Fibroblast of skin of left biceps (primary cell): ENCODE measurements around the gene EZH2.

Source experiments
- DNase-seq, 2 experiments: peaks; one replicate each; pipeline ENCODE4 v3.0.0-alpha.2; 2013; ENCODE audit warnings: low read depth in 2 of 2

EZH2 gene

DNA sequence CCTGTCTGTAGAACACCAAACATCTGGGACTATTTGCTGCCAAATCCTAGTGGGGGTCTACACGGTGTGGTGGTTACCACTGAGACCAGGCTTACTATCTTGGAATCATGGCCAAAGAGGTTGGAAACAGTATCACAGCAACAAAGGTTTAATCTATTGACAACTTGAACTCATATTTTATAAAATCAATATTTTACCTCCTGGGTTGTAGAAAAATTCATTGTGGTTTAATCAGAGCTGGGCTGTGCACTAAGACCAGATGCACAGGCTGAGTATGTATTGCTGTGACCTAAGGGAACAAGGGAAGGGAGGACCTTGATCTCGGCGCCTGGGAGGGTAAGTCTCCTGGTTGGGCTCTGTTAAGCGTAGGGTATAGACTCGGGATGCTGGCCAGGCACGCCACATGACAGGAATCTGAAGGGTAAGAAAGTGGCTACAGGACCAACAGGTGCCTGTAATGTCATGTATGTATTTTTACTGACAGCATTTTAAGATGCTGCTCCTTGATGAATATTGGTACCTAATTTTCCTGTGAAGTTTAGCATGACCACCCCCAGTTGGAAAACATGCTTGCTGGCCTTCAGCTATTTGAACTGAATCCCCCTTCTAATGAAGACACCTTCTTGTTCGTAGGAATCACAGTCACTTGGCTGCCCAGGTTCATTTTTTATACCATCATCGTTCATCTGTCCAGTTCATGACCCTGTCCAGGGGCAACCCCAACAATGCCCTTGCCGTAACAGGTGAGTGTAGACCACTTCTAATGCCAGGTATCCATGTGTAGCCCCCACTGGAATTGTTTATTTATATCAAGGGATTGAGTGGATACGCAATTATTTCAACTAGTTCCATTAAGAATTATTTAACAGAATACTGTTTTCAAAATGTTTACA is 79.5 kb downstream of the EZH2 start:
- DNase-seq = no peak

DNA sequence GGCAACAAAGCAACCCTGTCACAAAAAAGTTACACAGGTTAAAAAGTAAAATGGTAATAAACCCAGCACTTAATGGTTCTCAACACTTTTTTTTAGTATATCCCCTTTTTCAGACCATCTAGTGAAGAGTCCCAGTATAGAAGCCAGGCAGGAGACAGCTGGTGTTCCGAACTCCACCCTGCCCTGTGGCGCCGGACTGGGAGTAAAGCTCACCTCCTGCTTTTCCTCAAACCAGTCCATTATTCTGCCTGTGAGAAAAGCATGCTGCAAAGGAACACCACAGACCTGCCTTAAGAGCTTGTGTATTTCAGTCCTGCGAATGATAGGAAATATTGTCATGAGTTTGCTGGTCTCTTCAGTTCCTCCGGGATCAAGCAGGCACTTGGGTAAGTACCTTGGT is 81.0 kb downstream of the EZH2 start:
- no peak for DNase-seq

DNA sequence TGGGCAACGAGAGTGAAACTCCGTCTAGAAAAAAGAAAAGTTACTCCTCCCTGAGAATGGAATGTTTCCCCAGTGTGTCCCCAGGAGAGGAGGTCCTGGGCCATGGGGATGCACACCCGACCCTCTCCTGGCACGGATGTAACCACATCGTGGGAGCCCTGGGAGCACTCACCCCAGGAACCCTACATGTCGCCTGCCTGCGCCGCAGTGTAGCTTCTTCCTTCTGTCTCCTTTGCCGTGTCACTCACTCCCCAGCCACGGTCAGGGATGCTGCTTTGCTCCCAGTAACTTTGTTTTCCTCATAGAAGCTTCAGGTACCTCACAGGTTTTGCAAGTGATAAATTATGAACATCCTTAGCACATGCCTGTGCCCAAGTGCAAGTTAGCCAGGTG is 82.0 kb downstream of the EZH2 start:
- no peak for DNase-seq

DNA sequence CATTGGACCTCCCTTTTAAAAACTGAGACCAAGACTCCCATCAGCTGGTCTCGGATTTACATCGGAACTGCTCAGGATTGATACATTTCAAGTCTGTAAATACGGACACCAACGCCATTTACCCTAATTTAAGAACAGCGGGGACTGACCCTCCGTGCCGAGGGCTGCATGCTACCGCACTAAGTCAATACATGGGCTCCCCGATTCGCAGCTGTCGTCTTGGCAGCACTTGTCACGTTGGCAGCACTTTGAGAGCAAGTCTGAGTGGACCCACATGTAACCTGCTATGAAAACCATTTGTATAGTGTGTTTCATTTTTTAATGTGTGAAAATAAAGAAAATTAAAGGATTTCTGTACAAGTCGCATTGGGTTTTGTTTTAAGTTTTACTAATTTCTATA is 83.4 kb downstream of the EZH2 start:
- DNase-seq = no peak

DNA sequence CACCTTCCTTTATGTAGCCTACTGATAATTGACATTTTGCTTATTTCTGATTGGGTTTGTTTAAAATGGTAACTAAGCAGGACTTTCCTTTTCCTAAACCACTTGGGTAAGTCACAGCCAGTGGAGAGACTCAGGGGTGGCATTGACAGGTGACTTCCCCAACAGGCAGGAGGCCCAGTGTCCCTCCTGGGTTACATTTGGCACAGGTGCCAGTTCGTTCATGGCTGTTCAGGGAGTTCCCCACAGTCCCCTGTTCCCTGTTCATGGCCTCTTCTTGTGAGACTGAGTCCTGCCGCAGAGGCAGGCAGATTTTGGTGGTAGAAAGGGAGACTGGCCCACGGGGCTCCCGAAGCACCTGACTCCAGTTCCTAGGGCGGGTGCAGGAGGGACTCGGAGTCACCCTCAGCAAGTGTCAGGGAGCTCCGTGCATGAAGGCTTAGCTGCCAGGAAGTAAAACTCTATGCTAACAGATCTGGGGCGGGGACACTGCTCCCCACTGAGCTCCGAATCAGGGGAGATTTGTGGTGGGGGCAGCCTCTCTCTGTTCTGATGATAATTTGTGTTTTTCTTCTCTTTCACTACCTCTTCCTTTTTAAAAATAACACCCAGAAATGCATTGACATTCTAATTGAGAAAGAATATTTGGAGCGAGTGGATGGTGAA is 84.1 kb downstream of the EZH2 start:
- no peak for DNase-seq

DNA sequence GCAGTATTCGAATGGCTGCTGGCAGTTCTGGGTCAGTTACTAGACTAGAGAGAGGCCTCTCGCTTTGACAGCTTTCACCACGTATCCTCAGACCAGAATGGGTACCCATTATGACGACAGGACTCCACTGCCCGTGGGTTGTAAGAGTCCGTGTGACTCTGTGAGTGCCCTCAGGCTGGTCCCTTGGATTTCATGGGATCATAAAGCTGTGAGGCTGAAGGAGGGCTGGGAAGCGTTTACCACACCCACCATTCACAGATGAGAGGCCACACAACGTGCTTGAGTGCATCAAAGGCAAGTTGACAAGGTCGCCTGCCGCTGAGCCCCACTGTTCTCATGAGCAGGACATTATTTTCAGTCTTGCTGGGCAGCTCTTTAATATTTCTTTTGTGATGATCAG is 87.2 kb downstream of the EZH2 start:
- no peak for DNase-seq

DNA sequence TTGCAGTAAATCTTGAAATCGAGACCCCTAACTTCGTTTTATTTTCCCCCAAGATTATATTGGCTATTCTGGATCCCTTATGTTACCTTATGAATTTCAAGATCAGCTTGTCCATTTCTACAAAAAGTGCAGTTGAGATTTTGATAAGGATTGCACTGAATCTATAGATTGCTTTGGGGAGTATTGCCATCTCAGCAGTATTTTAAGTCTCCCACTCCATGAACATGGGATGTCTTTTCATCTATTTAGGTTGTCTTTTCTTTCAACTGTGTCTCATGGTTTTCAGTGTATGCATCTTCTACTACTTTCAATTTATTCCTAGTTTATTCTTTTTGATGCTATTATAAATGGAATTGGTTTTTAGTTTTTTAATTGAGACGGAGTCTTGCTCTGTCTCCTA is 89.6 kb downstream of the EZH2 start:
- DNase-seq = no peak

DNA sequence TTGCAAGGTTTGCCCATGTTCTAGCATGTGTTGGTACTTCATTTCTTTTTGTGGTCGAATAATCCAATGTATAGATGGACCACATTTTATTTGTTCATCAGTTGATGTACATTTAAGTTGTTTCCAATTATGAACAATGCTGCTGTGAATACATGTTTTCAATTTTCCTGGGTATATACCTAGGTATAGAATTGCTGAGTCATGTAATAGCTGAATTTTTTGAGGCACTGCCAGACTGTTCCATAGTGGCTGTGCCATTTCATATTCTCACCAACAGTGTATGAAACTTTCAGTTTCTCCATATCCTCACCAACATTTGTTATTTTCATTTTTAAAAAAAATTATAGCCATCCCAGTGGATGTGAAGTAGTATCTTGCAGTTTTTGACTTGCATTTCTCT is 90.5 kb downstream of the EZH2 start:
- DNase-seq = no peak

DNA sequence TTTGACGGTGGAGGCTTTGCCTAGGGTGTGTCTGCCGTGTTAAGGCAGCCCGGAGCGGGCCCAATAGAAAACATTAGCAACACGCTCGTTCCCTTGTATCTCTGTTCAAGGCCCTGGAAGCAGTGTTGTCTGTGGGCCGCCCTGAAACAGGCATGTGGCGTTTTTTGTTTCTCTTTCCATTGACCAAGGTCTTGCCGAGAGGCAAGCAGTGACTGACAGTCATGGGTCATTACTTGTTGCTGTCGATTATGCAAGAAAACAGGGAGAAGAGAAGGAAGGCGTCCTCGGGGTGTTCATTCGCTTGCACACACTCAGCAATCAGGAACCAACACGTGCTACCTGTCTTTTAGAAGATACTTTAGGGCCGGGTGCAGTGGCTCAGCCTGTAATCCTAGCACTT is 92.5 kb downstream of the EZH2 start:
- no peak for DNase-seq

DNA sequence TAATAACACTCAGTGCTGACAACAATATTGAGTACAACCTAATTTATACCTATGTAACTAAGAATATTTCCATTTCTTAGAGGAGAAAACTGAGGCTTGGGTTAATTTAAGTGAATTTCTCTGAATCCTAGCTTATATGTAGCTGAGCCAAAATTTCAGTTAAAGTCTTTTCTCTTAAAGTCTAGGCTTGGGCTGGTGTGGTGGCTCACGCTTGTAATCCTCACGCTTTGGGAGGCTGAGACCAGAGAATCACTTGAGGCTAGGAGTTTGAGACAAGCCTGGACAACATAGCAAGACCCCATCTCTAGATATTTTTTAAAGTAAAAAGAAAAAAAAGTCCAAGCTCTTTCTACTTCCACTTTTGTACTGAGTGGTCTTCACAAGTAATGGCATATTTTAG is 93.2 kb downstream of the EZH2 start:
- DNase-seq = no peak

DNA sequence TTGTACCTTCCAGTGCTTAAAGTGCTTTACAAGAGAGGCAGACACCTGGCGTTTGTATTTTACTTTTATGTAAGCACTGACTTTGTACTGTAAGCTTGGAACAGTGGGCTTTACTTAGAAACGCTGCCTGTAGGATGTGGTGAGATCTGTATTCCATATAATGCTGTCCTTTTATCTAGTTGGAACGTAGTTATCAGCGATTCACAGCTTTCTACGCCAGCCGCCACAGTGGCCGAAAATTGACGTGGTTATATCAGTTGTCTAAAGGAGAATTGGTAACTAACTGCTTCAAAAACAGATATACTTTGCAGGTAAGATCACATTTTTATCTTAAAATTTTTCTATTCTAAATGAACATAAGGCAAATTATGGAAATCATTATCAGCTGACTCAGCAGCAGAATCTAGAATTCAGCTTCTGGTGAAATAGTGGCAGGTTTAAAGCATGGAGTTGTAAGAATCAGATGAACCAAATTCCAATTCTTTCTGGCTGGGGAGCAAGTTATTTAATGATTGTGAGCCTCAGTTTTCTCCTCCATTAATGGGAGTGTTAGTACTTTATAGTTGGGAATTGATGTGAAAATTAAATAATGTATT is 93.9 kb downstream of the EZH2 start:
- DNase-seq = no peak

DNA sequence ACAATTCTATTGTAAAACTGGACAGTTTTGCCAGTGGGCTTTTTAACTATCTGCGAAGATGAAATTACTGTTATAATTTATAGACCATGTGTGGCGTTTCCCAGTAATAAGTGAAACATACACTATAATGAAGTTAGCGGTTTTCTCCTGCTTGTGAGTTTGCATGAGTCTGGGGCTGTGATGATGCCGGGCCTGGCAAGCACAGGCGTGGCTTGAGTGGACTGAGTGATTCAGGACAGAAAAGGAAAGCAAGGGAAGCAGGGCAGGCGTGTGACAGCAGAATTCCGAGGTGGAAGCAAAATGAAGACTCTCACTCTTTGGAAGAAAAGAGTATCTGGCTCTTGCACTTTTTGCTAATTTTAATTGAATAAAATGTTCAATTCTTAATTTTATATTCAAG is 94.9 kb downstream of the EZH2 start:
- DNase-seq = no peak

DNA sequence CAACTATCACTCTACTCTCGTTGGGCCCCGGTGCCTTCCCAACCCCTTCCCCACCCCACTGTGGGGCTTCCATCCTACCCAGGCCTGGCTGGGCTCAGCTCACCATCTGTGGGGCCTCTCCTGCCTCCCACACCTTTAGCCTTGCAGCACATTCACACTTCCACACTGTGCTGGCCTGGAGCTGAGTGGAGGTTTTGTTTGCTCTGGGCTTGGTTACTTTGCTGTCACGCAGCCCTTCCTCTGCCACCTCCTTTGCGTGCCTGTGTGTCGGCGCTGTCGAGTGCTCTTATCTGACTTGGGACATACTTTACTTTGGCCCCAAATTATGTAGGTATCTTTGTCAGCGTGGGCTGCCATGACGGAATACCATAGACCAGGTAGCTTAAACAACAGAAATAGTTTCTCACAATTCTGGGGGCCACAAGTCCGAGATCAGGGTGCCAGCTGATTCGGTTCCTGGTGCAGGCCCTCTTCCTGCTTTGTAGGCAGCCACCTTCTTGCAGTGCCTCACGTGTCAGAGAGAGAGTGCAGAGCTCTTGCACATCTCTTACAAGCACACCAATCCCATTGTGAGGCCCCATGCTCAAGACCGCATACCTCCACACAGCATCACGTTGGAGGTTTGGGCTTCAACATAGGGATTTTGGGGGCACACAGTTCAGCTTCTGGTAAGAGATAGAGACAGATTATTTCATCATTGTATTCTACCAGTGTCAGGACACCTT is 96.4 kb downstream of the EZH2 start:
- DNase-seq = no peak

DNA sequence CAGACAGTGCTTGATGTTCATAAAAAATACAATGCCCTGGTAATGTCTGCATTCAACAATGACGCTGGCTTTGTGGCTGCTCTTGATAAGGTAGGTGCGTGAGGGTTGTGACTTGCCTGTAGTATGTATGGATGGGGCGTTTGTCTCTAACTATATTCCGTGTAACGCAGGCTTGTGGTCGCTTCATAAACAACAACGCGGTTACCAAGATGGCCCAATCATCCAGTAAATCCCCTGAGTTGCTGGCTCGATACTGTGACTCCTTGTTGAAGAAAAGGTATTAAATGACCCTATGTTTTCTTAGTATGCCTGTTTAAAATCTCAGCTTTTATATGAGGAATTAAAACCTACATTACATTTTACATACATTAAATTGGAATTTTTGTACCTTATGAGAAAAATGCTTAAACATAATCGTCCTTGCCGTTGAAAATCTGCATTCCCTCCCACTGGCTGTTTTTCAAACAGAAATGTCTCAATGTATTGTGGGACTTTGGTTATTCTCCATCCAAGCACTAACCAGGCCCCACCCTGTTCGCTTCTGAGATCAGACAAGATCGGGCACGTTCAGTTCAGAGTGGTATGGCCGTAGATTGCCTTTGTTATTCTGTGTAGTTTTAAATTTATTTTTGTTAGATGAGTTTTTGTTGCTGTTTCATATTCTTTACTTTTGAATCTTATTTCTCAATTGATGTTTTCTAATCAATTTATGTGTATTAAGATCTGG is 100.1 kb downstream of the EZH2 start:
- no peak for DNase-seq

DNA sequence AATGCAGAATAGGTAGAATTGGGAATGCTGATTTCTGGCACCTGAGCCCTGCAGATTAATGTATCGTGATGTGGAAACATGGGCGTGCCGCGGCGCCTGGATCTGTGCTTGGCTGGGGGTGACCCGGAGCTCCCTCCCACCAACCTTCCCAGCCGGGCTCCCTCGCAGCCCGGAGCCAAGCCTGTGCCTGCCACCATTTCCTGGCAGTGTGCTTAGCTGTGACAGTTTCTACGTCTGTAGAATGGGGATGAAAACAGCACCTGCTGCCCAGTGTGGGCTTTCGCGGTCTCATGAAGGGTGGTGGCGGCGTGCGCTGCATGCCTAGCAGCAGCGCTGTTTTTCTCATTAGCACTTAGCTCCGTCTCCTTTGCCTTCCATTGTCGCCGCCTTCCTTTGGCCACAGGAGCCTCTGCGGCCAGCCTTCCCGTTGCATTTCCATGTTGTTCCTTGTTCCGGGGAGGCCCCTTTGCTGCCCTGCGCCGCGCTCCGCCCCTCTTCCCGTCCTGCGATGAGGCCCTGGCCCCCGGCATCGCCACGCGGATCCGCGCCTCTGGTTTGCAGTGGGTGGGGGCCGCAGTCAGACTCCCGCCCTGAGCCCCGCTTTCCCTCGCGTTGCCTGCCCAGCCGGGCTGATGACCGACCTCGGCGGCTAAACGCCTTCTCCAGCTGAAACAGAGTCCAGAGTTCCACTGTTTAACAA is 101.2 kb downstream of the EZH2 start:
- DNase-seq = no peak

DNA sequence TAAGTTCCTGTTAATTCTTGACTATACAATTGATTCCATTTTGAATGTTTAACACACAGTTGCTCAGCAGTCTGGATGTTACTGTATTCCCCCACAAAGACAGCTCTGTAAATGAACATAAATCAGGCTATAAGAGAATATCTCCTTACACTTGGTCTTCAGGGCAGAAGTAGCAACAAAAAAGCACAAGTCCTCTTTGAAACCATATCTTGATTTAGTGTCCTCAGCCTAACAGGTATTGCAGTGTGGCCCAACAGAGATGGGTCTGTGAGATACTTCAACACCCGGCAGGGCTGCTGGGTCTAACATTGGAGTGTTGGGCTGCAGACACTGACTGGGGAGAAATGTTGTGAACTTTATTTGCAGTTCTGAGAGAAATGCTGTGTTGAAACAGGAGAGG is 109.6 kb downstream of the EZH2 start:
- no peak for DNase-seq

DNA sequence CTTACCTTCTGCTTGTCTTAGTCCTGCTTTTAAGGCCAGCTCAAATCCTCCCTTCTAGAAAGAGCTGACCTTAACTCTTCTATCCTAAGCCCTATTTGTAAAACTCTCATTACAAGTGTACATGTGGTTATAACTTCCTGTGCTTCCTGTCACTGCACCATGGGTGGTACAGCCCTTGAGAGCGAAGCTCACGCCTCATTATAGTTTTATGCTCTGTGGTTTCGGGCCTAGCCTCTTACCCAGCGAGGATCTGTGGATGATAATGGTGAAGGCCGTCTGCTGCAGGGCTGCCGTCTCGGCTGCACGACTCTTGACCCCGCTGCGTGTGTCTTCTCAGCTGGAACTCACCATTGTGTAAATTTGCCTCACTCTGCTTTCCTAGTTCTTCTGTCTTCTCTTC is 110.8 kb downstream of the EZH2 start:
- no peak for DNase-seq

DNA sequence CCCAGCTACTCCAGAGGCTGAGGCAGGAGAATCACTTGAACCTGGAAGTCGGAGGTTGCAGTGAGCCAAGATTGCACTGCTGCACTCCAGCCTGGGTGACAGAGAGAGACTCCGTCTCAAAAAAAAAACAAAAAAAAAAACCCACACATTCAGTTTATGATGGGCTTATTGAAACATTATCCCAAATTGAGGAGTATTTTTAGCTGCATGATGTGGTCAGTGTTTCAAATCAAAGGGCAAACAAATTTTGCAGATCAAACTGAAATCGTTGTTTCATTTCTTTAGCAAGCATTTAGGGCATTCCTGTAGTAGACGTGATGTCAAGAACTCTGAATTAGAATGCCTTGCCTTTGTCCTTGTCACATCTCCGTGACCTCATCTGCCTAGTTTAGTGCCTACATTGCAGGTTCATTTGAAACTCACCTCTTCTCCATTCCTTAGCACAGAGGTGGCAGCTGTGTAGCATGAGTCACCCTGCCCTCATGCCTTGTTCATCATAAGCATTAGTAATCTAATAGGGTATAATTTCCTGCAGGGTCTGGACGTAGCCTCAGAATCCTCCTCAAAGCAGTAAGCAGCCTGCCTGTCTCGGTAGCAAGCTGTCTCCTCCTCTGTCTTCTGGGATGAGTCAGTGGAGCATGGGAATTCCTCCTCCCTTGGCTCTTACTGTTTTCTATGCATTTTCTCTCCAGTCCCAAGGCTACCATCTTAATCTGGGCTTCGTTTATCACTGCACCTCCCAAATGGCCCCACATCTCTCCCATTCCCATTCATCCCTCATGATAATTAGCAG is 111.6 kb downstream of the EZH2 start:
- DNase-seq = peak; percentile 61 to 64

DNA sequence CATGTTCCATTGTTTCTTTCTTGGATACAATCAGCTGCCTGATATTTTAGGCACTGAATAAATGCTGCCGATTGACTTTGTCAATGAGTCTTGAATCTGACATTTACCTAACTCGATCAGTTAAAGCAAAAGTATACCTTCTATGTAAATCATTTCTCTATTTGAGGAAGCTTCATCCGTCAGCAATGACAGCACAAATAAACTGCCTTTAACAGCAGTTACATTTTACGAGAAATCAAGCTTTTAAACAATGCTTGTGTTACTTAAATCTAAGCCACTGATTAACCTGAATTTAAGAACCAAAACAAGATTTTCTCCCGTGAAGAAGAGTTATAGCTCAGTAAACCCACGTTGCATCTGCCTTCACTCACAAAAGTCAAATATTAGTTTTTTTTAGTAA is 114.1 kb downstream of the EZH2 start:
- DNase-seq = no peak

DNA sequence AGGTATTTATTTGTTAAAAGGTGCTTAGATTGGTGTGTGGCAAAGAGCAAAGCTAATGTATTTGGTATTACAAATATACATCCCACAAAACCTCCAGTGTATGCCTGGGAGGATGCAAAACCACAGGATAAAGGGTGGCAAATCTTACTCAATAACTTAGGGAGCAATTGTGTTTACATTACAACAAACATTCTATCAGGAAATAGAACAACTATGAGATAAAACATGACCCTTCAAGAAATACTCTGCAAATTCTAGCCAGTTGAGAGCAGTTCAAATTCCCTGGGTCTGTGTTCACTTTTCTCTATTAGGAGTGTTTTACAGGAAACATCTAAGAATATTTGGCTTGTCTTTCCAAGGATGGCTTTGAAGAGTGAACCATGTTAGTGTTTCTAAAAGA is 120.5 kb downstream of the EZH2 start:
- DNase-seq = no peak
